OCI-LY7 (cell line): Measurements from ENCODE around the gene FBXL16. TPM values are rescaled to one million over a fixed set of nuclear protein-coding genes. Genes with fewer than 3 reads are reported as not detected.
A peak's percentile ranks its signal among the peaks of the same experiment; 100 is the strongest.

Source experiments
- BruUV-seq: library from RNA; stranded (reverse); fragments of 400-500 nt; replicated peaks from 2 replicates; lab custom pipeline; 2021; lab: Mats Ljungman, UMichigan
- CTCF ChIA-PET: fragments of 300-600 bp; sonication (Branson Sonifier 250); formaldehyde crosslinking; loops from one replicate; lab custom pipeline; 2022; ENCODE audit warnings: antibody characterized with exemption; ENCODE audit not compliant: unreplicated experiment; lab: Charles Lee
- POLR2A ChIA-PET: fragments of 300-600 bp; sonication (Branson Sonifier 250); formaldehyde crosslinking; loops from one replicate; lab custom pipeline; 2022; ENCODE audit warnings: antibody characterized with exemption; lab: Charles Lee
- DNase-seq: peaks from one replicate; pipeline ENCODE4 v3.0.0-alpha.2; 2015; ENCODE audit warnings: low spot score
- H2AFZ ChIP-seq: fragments of 200-600 bp; sonication (generic), shearing (Covaris generic); 2 replicates; pipeline ENCODE4 v1.6.1; 2014; ENCODE audit warnings: mild to moderate bottlenecking, antibody characterized with exemption, low read length, moderate library complexity
- H3K27ac ChIP-seq: fragments of 200-600 bp; sonication (generic); 2 replicates; pipeline ENCODE4 v1.5.1; 2014; ENCODE audit warnings: mixed run types, low read depth, mild to moderate bottlenecking, moderate library complexity, low read length, inconsistent platforms; ENCODE audit not compliant: poor library complexity, severe bottlenecking
- H3K36me3 ChIP-seq: fragments of 200-600 bp; sonication (generic); 2 replicates; pipeline ENCODE4 v1.6.1; 2014; ENCODE audit warnings: mild to moderate bottlenecking, antibody characterized with exemption, low read length, moderate library complexity, mixed read lengths; ENCODE audit not compliant: insufficient read depth
- H3K4me1 ChIP-seq: fragments of 200-600 bp; sonication (generic); 2 replicates; pipeline ENCODE4 v1.5.1; 2014; ENCODE audit warnings: mild to moderate bottlenecking, low read length; ENCODE audit not compliant: insufficient read depth, poor library complexity, severe bottlenecking
- H3K4me2 ChIP-seq: fragments of 200-600 bp; sonication (generic); 2 replicates; pipeline ENCODE4 v1.6.1; 2014; ENCODE audit warnings: mild to moderate bottlenecking, low read length
- H3K4me3 ChIP-seq: fragments of 200-600 bp; sonication (generic); 2 replicates; pipeline ENCODE4 v1.5.1; 2014; ENCODE audit warnings: mild to moderate bottlenecking, low read depth, low read length; ENCODE audit not compliant: poor library complexity, severe bottlenecking
- H3K79me2 ChIP-seq: fragments of 200-600 bp; sonication (generic); 2 replicates; pipeline ENCODE4 v1.6.1; 2016; ENCODE audit warnings: low read depth, mild to moderate bottlenecking, low read length, moderate library complexity, mixed read lengths; ENCODE audit not compliant: insufficient read depth
- H3K9me2 ChIP-seq: fragments of 200-600 bp; sonication (generic); 2 replicates; pipeline ENCODE4 v1.6.1; 2016; ENCODE audit warnings: mild to moderate bottlenecking, low read length, mixed read lengths; ENCODE audit not compliant: insufficient read depth
- H3K9me3 ChIP-seq: fragments of 200-600 bp; sonication (generic); 2 replicates; pipeline ENCODE4 v1.6.1; 2014; ENCODE audit warnings: mild to moderate bottlenecking, mixed run types, low read length, mixed read lengths
- H4K20me1 ChIP-seq: fragments of 200-600 bp; sonication (generic); 2 replicates; pipeline ENCODE4 v1.6.1; 2014; ENCODE audit warnings: mild to moderate bottlenecking, antibody characterized with exemption, low read length, moderate library complexity, mixed read lengths; ENCODE audit not compliant: insufficient read depth
- EZH2phosphoT487 ChIP-seq: fragments of 200-600 bp; sonication (generic); IDR thresholded peaks from 2 replicates; pipeline ENCODE4 v1.6.1; 2018; ENCODE audit warnings: low read depth, borderline replicate concordance, mild to moderate bottlenecking, mixed run types, antibody characterized with exemption, low read length, moderate library complexity, mixed read lengths
- intact Hi-C: fragments of 100-400 bp; cut with micrococcal nuclease; formaldehyde crosslinking; loops from one replicate; pipeline ENCODE4 v1.10.0; 2022; ENCODE audit not compliant: unreplicated experiment
- total RNA-seq, 2 experiments: library from RNA; depleted of rRNA in 1 of 2; stranded (reverse); fragments of >200 nt in 1 of 2; shearing (Covaris generic) in 1 of 2; gene quantifications; 2 replicates each; pipeline ENCODE4 v1.2.3, GENCODE V29; 2014 to 2022
- TF ChIP-seq, protein P1 (sequence below): fragments of 200-600 bp; sonication (generic); conservative IDR thresholded peaks from 2 replicates; pipeline ENCODE4 v1.5.1; 2014; ENCODE audit warnings: mild to moderate bottlenecking, antibody characterized with exemption, low read length, moderate library complexity, mixed read lengths

The FBXL16 gene
- total RNA-seq, 2 experiments from 2014 or later = 0.16 to 0.42 TPM

DNA sequence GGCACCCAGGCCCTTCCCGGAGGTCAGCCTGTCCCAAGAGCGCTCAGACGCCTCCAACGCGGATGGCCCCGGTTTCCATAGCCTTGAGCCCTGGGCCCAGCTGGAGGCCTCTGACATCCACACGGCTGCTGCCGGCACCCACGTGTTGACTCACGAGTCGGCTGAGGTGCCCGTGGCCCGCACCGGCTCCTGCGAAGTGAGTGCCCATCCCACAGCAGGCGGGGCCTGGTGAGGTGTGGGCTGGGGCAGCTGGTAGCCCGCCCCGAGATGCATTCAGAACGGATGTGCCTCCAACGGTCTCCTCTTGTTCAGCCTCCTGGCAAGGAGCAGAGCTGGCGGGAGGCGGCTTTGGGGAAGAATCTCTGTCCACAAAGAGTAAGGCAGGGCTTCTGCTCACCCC, 53.8 kb downstream of the FBXL16 start:
- no peak for DNase-seq
- H3K36me3 ChIP-seq = peaks cover 25% of the 10 kb centered on the region
- no peaks in the 10 kb centered on the region for H4K20me1 ChIP-seq
- ChIA-PET POLR2A (no interaction called here), CTCF (no interaction called here)
- no peaks in the 10 kb centered on the region for H3K9me3 ChIP-seq
- no peak for TF ChIP-seq EZH2phosphoT487
- TF ChIP-seq, protein P1, sequence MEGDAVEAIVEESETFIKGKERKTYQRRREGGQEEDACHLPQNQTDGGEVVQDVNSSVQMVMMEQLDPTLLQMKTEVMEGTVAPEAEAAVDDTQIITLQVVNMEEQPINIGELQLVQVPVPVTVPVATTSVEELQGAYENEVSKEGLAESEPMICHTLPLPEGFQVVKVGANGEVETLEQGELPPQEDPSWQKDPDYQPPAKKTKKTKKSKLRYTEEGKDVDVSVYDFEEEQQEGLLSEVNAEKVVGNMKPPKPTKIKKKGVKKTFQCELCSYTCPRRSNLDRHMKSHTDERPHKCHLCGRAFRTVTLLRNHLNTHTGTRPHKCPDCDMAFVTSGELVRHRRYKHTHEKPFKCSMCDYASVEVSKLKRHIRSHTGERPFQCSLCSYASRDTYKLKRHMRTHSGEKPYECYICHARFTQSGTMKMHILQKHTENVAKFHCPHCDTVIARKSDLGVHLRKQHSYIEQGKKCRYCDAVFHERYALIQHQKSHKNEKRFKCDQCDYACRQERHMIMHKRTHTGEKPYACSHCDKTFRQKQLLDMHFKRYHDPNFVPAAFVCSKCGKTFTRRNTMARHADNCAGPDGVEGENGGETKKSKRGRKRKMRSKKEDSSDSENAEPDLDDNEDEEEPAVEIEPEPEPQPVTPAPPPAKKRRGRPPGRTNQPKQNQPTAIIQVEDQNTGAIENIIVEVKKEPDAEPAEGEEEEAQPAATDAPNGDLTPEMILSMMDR = no peak
- BruUV-seq = no TSS peak
- H3K4me1 ChIP-seq = peaks cover 25% of the 10 kb centered on the region
- no peak overlapping the region for H3K4me3 ChIP-seq
- H3K9me2 ChIP-seq = no peaks in the 10 kb centered on the region
- intact Hi-C loops = no loop called here
- no peak overlapping the region for H2AFZ ChIP-seq
- H3K27ac ChIP-seq = no peak overlapping the region
- no peak overlapping the region for H3K4me2 ChIP-seq
- peaks cover 4% of the 10 kb centered on the region; the same call in 1 of the 2 replicates for H3K79me2 ChIP-seq

DNA sequence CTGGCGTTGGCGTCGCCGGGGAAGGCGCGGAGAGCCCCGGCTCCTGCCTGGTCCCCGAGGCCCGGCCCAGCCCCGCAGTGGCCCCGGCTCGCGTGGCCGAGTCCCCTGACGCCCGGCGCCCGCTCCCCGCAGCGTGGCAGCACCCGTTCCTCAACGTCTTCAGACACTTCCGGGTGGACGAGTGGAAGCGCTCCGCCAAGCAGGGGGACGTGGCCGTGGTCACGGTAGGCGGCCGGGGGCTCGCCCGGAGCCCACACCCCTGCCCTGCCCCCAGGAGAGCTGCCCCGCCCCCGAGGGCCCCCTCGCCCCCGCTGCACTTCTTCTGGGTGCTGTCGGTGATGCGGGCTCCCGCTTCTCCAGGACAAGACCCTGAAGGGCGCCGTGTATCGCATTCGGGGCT, 56.0 kb downstream of the FBXL16 start:
- Histone ChIP-seq H3K36me3 (peaks cover 16% of the 10 kb centered on the region), H3K79me2 (peaks cover 4% of the 10 kb centered on the region; the same call in 1 of the 2 replicates), H3K4me2 (peak overlapping the region; percentile 77), H3K4me1 (peaks cover 25% of the 10 kb centered on the region), H2AFZ (peak overlapping the region; percentile 13; the same call in 1 of the 2 replicates), H3K9me3 (no peaks in the 10 kb centered on the region), H3K27ac (peak overlapping the region; percentile 31), H3K9me2 (no peaks in the 10 kb centered on the region), H3K4me3 (peak overlapping the region; percentile 70), H4K20me1 (no peaks in the 10 kb centered on the region)
- TF ChIP-seq, protein P1 = no peak
- TF ChIP-seq EZH2phosphoT487 = no peak
- no TSS peak for BruUV-seq
- intact Hi-C loops = loop anchor here (2.0 kb wide), 1 partner anchor 19 kb away; the partner anchor contains the start of gene RHOT2
- ChIA-PET CTCF (no interaction called here), POLR2A (no interaction called here)
- DNase-seq = peak; percentile 30

DNA sequence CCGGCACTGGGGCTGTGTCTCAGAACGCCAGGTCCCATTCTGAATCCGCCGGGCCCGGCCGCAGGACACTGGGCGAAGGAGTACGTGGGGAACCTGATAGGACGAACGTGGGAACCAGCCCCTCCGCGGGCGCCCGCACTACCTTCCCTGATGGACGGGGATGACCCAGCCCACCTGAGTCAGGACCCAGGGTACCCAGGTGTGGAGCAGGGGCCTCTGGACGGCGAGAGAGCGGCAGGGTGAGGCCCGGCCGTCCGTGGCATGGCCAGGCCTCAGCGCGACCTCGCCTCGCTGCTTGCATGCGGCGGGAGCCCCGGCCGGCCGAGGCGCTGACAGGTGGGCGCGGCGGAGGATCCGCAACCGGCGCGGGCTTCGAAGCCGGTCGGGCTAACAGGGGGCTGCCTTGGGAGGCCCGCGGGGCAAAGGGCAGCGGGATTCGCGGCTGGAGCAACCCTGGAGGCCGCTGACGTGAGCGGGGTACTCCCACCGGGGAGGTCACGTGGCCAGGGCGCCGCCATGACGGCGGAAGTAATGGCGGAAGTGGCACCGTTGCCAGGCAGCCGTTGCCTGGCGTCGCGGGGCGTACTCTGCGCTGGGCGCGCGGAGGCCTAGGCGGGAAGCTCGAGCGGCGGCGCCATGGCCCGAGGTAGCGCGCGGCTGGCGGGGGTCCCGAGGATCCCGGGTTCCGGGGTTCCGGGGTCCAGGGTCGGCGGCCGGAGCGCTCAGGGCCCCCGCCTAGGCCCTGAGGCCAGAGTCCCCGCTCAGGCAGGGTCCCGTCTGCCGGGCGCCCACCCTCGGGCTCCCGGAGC, 56.6 kb downstream of the FBXL16 start, which contains the start of gene WDR90:
Gene WDR90 (plus strand): TSS at position 585 of the 809 bp plus-strand sequence. CDS start 52 bp downstream, at position 637.
- intact Hi-C loops = loop anchor here (2.0 kb wide), 1 partner anchor 20 kb away; the partner anchor contains the start of gene RHOT2
- Histone ChIP-seq H3K4me3 (peak within 1 kb of the TSS; percentile 70), H3K36me3 (peaks cover 16% of the 10 kb centered on the region), H3K79me2 (peaks cover 4% of the 10 kb centered on the region; the same call in 1 of the 2 replicates), H3K9me3 (no peaks in the 10 kb centered on the region), H3K9me2 (no peaks in the 10 kb centered on the region), H3K4me1 (peaks cover 25% of the 10 kb centered on the region), H4K20me1 (no peaks in the 10 kb centered on the region), H2AFZ (peak within 1 kb of the TSS; percentile 13; the same call in 1 of the 2 replicates), H3K4me2 (peak within 1 kb of the TSS; percentile 77), H3K27ac (peak within 1 kb of the TSS; percentile 66)
- CTCF ChIA-PET = no interaction called here
- POLR2A ChIA-PET = no interaction called here
- BruUV-seq = TSS peak; percentile 75
- no peak for TF ChIP-seq EZH2phosphoT487
- TF ChIP-seq, protein P1 = no peak
- DNase-seq = peak; percentile 94
